GM19372 (cell line): Measurements from ENCODE around the gene EYS.
"Not testable (repeated sequence)": the region's sequence is repeated elsewhere in the genome, so short reads cannot be mapped to it uniquely, and the experiment has no call there.

Experiments
- ATAC-seq: cut with Tn5 transposase; IDR thresholded peaks from one replicate; pipeline ENCODE4 v1.9.1; 2021; ENCODE audit warnings: mild to moderate bottlenecking, low read depth, moderate library complexity; ENCODE audit not compliant: unreplicated experiment

The EYS gene

DNA sequence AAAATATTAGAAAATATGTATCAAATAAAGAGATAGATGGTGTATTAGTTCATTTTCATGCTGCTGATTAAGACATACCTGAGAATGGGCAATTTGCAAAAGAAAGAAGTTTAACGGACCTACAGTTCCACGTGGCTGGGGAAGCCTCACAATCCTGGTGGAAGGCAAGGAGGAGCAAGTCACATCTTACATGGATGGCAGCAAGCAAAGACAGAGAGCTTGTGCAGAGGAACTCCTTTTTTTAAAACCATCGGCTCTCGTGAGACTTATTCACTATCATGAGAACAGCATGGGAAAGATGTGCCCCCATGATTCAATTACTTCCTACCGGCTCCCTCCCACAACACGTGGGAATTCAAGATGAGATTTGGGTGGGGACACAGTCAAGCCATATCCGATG is 223.4 kb downstream of the EYS start:
- not testable (repeated sequence) for ATAC-seq

GRCh38 chr6:65469650-65470049 is 237.4 kb downstream of the EYS start:
- no peak for ATAC-seq

DNA sequence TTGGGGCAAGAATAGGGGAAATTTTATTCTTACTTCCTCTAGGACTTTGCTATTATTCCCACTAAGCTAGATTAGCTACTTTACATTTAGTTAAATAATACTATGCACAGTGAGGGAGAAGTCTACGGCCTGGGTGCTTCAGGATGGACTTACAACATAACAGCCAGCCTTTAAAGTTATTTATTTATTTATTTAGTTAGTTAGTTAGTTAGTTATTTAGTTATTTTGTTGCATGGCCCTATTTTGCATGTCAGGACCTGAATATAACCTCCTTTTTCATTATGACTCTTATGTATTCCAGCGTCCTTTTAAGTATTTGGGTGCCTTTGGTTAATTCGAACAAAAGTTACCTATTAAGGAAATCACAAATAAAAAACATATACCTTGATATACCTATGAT is 238.7 kb downstream of the EYS start:
- ATAC-seq = no peak

GRCh38 chr6:65461121-65461520 is 245.9 kb downstream of the EYS start:
- ATAC-seq = no peak

GRCh38 chr6:65452333-65452732 is 254.7 kb downstream of the EYS start:
- ATAC-seq = no peak

DNA sequence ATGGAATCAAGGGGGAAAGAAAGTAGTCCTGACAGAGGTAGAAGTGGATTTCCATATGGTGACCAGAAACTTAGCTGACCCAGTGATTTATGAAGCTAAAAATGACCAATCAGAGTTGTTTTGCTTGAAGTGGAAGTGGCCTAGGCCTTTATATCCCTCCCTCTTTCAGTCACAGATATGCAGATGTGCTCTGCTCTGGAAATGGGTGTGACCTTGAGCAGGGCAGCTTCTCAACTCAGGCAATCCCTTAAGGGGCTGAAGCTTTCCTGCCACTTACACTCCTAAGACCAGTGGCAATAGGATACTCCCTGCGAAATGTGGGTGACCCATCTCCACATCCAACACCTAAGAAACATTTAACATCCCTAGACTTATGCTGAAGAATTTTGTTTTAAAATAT is 256.6 kb downstream of the EYS start:
- ATAC-seq = no peak

DNA sequence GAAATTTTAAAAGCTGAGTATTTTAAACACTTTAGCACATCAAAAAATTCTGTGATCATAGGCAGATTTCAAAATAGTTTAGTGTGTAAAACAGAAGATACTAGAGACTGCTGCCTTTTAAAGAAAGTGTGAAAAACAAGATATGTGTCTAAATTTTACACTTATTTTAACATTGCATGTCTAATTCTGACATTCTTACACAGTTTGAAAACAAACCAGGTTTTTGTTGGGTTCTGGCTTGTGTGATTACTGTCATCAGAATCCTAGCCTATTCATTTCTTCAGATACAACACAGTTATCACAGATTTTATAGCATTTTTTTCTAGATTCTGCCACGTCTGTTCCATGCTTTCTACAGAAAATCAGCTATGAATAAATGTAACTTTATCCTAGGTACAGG is 257.1 kb downstream of the EYS start:
- ATAC-seq = no peak

DNA sequence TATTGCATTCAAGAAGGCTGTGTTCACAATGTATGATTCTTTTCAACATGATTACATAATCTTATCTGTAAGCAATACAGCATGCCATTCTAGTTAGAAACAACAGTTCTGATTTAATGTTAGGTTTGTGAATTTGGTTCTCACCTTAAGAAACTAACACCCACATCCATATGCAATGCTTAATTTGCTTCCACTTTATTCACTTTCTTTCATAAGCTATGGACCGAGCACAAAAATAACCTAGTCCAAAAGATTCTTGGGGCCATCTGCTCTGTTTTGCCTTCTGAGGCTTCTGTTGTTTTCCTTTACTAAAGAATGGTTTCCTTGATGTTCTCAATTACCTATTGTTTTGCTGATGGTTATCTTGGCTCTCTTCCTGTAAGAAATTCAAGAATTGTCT is 258.2 kb downstream of the EYS start:
- no peak for ATAC-seq

DNA sequence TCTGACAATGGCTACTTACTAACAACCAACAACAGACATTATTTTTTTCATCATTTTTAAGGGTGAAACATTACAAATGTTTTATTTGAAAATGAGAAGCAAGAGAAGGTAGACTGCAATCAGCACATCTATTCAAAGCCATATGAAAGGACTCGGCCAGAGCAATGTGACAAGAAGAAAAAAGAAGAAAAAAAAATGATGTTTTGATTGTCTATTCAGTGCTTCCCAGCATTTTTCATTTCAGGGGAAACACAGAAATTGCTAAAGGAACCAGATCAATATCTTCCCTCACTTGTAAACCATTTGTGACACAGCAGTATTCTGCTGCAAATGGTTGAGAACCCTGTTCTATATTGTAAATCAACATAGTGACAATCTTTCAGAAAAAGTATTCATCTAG is 270.7 kb downstream of the EYS start:
- no peak for ATAC-seq

GRCh38 chr6:65416621-65417020 is 290.4 kb downstream of the EYS start:
- ATAC-seq = no peak

DNA sequence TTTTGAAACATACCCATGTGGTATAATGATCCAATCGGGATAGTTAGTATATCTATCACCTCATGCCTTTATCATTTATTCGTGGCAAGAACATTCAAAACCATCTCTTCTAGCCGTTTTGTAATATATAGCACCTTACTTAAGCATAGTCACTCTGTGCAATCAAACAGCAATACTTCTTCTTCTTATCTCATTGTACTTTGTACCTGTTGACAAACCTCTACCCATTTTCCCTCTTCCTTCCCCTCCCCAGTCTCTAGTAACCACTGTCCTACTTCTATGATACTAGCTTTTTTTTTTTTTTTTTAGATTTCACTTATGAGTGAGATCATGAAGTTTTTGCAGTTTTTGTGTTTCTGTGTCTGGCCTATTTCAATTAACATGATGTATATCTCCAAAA is 296.7 kb downstream of the EYS start:
- ATAC-seq = no peak

GRCh38 chr6:65402564-65402963 is 304.5 kb downstream of the EYS start:
- no peak for ATAC-seq

DNA sequence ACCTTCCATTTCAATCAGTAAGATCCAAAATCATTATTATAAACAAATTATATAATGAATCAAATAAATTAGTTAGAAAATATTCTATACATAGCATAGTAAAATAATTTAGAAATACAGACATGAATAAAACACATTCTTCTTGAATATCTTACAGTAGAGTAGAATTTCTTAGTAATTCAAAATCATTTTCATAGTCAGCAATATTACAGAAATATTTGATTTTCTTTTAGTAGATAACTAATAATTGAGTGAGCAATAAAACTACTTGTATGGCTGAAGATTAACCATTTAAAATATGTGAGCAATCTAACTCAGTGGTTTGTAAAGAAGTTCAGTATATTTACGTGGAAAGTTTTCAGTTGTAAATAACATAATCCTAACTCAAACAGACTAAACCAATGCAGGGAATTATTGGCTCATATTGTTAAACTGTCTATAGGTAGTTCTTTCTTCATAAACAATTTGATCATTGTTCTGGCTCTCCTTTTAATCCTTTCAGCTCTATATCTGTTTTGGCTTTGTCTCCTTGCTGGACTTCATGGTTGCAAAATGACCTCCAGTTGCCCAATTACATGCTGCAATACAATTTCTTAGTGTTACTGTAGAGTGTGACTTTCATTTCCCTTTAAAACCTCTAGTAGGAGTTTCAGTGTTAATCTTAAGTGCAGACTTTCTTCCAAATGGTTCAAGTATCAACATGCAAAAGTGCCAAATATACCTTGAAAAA is 307.5 kb downstream of the EYS start:
- ATAC-seq = no peak

DNA sequence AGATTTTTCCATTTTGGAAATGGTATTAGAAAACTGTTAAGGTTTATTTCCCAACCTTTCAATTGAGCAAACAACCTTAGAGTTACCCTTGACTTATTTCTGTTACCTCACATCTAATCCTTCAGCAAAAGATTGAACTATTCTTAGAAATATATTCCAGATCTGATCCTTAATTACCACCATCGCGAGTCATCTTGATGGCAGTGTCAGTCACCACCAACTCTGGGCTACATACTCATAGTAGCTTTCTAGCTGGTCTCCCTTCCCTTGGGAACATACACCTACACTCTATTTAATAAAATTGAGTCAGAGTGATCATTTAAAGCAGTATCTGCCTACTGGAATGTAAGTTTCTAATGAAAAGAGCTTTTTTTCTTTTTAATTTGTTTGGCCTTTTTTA is 308.2 kb downstream of the EYS start:
- ATAC-seq = no peak

DNA sequence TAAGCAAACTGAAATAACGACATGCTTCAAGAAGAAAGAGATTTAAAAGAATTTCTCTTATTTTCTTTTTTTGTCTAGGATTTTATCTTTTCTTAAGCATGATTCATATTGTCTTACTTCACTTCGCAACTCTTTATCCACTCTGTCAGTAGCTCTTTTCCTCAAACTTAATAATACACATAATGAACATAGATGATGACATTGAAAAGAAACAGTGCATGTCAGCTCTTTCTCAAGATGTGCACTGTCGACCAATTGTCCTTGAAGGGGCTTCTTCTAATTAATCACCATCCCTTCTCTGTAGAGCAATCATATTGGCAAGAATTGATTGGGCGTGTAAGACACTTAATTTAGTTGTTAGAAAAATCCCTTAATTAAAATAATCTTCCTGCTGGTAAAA is 356.5 kb downstream of the EYS start:
- ATAC-seq = no peak

DNA sequence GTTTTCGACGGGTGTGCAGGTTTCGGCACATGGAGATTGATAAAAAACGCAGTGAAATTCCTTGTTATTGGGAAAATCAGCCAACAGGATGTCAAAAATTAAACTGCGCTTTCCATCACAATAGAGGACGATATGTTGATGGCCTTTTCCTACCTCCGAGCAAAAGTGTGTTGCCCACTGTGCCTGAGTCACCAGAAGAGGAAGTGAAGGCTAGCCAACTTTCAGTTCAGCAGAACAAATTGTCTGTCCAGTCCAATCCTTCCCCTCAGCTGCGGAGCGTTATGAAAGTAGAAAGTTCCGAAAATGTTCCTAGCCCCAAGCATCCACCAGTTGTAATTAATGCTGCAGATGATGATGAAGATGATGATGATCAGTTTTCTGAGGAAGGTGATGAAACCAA is 404.4 kb downstream of the EYS start:
- ATAC-seq = not testable (repeated sequence)

GRCh38 chr6:65299236-65299635 is 407.8 kb downstream of the EYS start:
- no peak for ATAC-seq

- no peak for ATAC-seq
These were observed 411.2 kb downstream of the EYS start for GRCh38 chr6:65295812-65296211.

GRCh38 chr6:65289491-65289890 is 417.5 kb downstream of the EYS start:
- no peak for ATAC-seq

DNA sequence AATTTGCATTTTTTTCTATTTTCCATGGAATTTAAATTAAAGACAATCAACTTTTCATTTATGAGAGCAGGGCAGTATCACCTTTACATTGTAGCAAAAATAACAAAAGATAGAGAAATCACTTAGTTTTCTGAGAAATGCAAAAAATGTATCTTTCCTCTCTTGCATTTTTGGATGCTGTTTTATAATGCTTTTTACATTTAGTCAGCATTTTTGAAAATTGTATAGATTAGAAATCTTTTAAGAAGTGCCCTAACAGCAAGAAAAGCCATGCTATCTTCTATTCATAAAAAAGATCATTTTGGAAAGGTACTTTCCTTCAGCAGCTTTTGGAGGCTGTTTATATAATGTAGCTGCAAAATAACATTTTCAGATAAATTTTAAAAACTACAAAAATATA is 421.8 kb downstream of the EYS start:
- ATAC-seq = no peak

DNA sequence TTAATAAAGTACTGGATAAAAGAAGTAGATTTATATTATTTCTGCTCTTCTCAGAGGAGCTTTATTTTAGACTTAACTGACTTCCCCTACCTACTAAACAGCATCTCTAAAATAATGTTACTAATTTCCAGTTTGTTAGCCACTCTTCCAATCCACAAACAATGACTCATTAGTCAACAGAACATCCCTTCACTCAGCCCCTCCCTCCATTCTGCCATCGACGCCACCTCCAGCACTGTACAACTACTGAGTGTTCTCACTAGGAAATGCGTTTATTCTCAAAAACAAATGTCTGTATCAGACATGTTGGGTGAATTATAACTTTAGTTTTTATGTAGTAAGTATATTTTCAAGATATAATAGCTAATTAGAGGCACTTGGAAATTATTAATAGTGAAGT is 427.0 kb downstream of the EYS start:
- no peak for ATAC-seq

DNA sequence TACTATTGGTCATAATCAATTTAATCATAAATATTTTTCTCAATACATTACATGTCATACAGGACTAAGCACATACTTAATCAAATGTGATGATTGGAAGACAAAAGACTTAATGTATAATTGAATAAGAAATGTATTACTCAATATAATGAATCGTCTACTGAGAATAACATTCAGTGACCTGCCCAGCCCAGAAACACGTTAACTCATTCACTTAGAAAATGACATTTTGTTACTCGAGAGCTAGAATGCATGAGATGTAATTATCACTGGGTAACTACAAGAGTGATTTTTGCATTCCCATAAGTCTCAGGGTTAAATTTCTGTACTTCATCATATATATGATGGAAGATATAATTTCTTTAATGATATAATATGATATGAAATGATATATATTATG is 444.8 kb downstream of the EYS start:
- no peak for ATAC-seq

GRCh38 chr6:65259982-65260381 is 447.0 kb downstream of the EYS start:
- no peak for ATAC-seq
